ENCODE measurements around the gene DOC2A.
A peak's percentile ranks its signal among the peaks of the same experiment; 100 is the strongest.

Gene DOC2A

GRCh38 chr16:30005341-30006094 is 5.3 kb downstream of the DOC2A start:
- peak; percentile 42 for DNase-seq (ENCODE audit: low spot score)

GRCh38 chr16:30004811-30005242 is 6.0 kb downstream of the DOC2A start:
- DNase-seq (ENCODE audit: low spot score) = no peak

GRCh38 chr16:30004424-30004776 is 6.4 kb downstream of the DOC2A start:
- DNase-seq (ENCODE audit: low spot score) = no peak

GRCh38 chr16:30003670-30004423 is 7.0 kb downstream of the DOC2A start:
- no peak for DNase-seq (ENCODE audit: low spot score)

- no peak for DNase-seq (ENCODE audit: low spot score)
These were observed 8.0 kb downstream of the DOC2A start for GRCh38 chr16:30002614-30003346.

GRCh38 chr16:30000735-30001631 is 9.8 kb downstream of the DOC2A start:
- no peak for DNase-seq (ENCODE audit: low spot score)

- DNase-seq (ENCODE audit: low spot score) = no peak
These were observed 11.2 kb downstream of the DOC2A start for GRCh38 chr16:29999605-30000004.

- DNase-seq (ENCODE audit: low spot score) = no peak
These were observed 14.0 kb downstream of the DOC2A start for GRCh38 chr16:29996766-29997250.

- peak; percentile 98 for DNase-seq (ENCODE audit: low spot score)
These were observed 14.7 kb downstream of the DOC2A start, which contains the start of gene INO80E for GRCh38 chr16:29995911-29996765. Gene INO80E (plus strand): TSS chr16:29996241. CDS start chr16:29996311, 70 bp downstream.

GRCh38 chr16:29995324-29995910 is 15.4 kb downstream of the DOC2A start, which contains the start of gene HIRIP3:
Gene HIRIP3 (minus strand): TSS chr16:29995617. CDS start chr16:29995605, 12 bp downstream.
- peak; percentile 84 for DNase-seq (ENCODE audit: low spot score)

GRCh38 chr16:29994600-29995323 is 16.1 kb downstream of the DOC2A start:
- DNase-seq (ENCODE audit: low spot score) = peak; percentile 58

GRCh38 chr16:29993903-29994599 is 16.8 kb downstream of the DOC2A start:
- DNase-seq (ENCODE audit: low spot score) = no peak

- no peak for DNase-seq (ENCODE audit: low spot score)
These were observed 17.5 kb downstream of the DOC2A start for GRCh38 chr16:29993191-29993902.

GRCh38 chr16:29992344-29992967 is 18.4 kb downstream of the DOC2A start:
- DNase-seq (ENCODE audit: low spot score) = no peak

GRCh38 chr16:29991571-29991904 is 19.3 kb downstream of the DOC2A start:
- no peak for DNase-seq (ENCODE audit: low spot score)

- no peak for DNase-seq (ENCODE audit: low spot score)
These were observed 19.8 kb downstream of the DOC2A start for GRCh38 chr16:29990883-29991570.

GRCh38 chr16:29990034-29990433 is 20.8 kb downstream of the DOC2A start:
- DNase-seq (ENCODE audit: low spot score) = no peak

Data from LoVo (cell line).